H9 (cell line): ENCODE results near the gene SELENOS. TPM values are rescaled to one million over a fixed set of nuclear protein-coding genes. Genes with fewer than 3 reads are reported as not detected.

Experiments
- DNase-seq: peaks from one replicate; pipeline ENCODE4 v3.0.0-alpha.2; 2017
- H2AFZ ChIP-seq: one replicate; pipeline ENCODE4 v1.6.1; 2013; ENCODE audit warnings: mild to moderate bottlenecking, low read length, control low read depth, moderate library complexity
- H2AK5ac ChIP-seq: 2 replicates; pipeline ENCODE4 v1.6.1; 2013; ENCODE audit warnings: low read length, control low read depth, mixed read lengths; ENCODE audit not compliant: insufficient read length
- H2BK120ac ChIP-seq: one replicate; pipeline ENCODE4 v1.6.1; 2013; ENCODE audit warnings: low read depth, mild to moderate bottlenecking, low read length, control low read depth, inconsistent platforms; ENCODE audit not compliant: poor library complexity, severe bottlenecking
- H2BK12ac ChIP-seq: 2 replicates; pipeline ENCODE4 v1.6.1; 2013; ENCODE audit warnings: low read length, control low read depth, mixed read lengths, low read depth; ENCODE audit not compliant: insufficient read length
- H2BK15ac ChIP-seq: 2 replicates; pipeline ENCODE4 v1.6.1; 2013; ENCODE audit warnings: low read depth, low read length, control low read depth
- H2BK20ac ChIP-seq: one replicate; pipeline ENCODE4 v1.6.1; 2013; ENCODE audit warnings: low read depth, mild to moderate bottlenecking, low read length, control low read depth, inconsistent platforms; ENCODE audit not compliant: poor library complexity, severe bottlenecking
- H2BK5ac ChIP-seq: 2 replicates; pipeline ENCODE4 v1.6.1; 2013; ENCODE audit warnings: low read length, control low read depth, mixed read lengths; ENCODE audit not compliant: insufficient read length
- H3K14ac ChIP-seq: 2 replicates; pipeline ENCODE4 v1.6.1; 2013; ENCODE audit warnings: low read length, control low read depth; ENCODE audit not compliant: insufficient read depth
- H3K18ac ChIP-seq: 2 replicates; pipeline ENCODE4 v1.6.1; 2013; ENCODE audit warnings: low read depth, mild to moderate bottlenecking, mixed read lengths, low read length, control low read depth; ENCODE audit not compliant: insufficient read length
- H3K23ac ChIP-seq: 2 replicates; pipeline ENCODE4 v1.6.1; 2013; ENCODE audit warnings: low read length, control low read depth, mixed read lengths, low read depth; ENCODE audit not compliant: insufficient read length
- H3K23me2 ChIP-seq: 2 replicates; pipeline ENCODE4 v1.6.1; 2013; ENCODE audit warnings: low read depth, mild to moderate bottlenecking, mixed read lengths, low read length, control low read depth; ENCODE audit not compliant: insufficient read length, poor library complexity, severe bottlenecking
- H3K27ac ChIP-seq: 2 replicates; pipeline ENCODE4 v1.5.1; 2013; ENCODE audit warnings: low read length, control low read depth, mixed read lengths, low read depth; ENCODE audit not compliant: insufficient read length
- H3K27me3 ChIP-seq: 2 replicates; pipeline ENCODE4 v1.6.1; 2013; ENCODE audit warnings: low read length, control low read depth, inconsistent platforms; ENCODE audit not compliant: insufficient read depth
- H3K4ac ChIP-seq: 2 replicates; pipeline ENCODE4 v1.6.1; 2013; ENCODE audit warnings: low read depth, mild to moderate bottlenecking, control low read depth, inconsistent platforms, low read length, moderate library complexity
- H3K4me1 ChIP-seq: 2 replicates; pipeline ENCODE4 v1.6.1; 2013; ENCODE audit warnings: low read length, control low read depth, inconsistent platforms; ENCODE audit not compliant: insufficient read depth
- H3K4me2 ChIP-seq: 2 replicates; pipeline ENCODE4 v1.6.1; 2013; ENCODE audit warnings: low read length, control low read depth, mixed read lengths; ENCODE audit not compliant: insufficient read length, insufficient read depth
- H3K56ac ChIP-seq: 2 replicates; pipeline ENCODE4 v1.6.1; 2013; ENCODE audit warnings: low read depth, mild to moderate bottlenecking, mixed read lengths, low read length, control low read depth; ENCODE audit not compliant: insufficient read length
- H3K79me1 ChIP-seq: 2 replicates; pipeline ENCODE4 v1.6.1; 2013; ENCODE audit warnings: low read depth, mild to moderate bottlenecking, moderate library complexity, low read length, control low read depth, inconsistent platforms; ENCODE audit not compliant: insufficient read depth, poor library complexity, severe bottlenecking
- H3K79me2 ChIP-seq: 2 replicates; pipeline ENCODE4 v1.6.1; 2013; ENCODE audit warnings: low read length, control low read depth, inconsistent platforms; ENCODE audit not compliant: insufficient read depth
- H3K9ac ChIP-seq: 2 replicates; pipeline ENCODE4 v1.6.1; 2013; ENCODE audit warnings: low read length, control low read depth, mixed read lengths; ENCODE audit not compliant: insufficient read length; ENCODE audit errors: extremely low read depth
- H3K9me3 ChIP-seq: one replicate; pipeline ENCODE4 v1.6.1; 2013; ENCODE audit warnings: low read depth, low read length, inconsistent platforms; ENCODE audit not compliant: control insufficient read depth
- H3T11ph ChIP-seq: one replicate; pipeline ENCODE4 v1.6.1; 2013; ENCODE audit warnings: mild to moderate bottlenecking, low read length, control low read depth, inconsistent platforms
- H4K20me1 ChIP-seq: one replicate; pipeline ENCODE4 v1.6.1; 2013; ENCODE audit not compliant: control insufficient read depth, insufficient read length, insufficient read depth
- H4K5ac ChIP-seq: 2 replicates; pipeline ENCODE4 v1.6.1; 2013; ENCODE audit warnings: low read depth, mild to moderate bottlenecking, mixed read lengths, low read length, control low read depth; ENCODE audit not compliant: insufficient read length
- H4K8ac ChIP-seq: replicated peaks from 2 replicates; pipeline ENCODE4 v1.6.1; 2013; ENCODE audit warnings: low read length, control low read depth, mixed read lengths, low read depth; ENCODE audit not compliant: insufficient read length
- H4K91ac ChIP-seq: 2 replicates; pipeline ENCODE4 v1.6.1; 2013; ENCODE audit warnings: low read depth, mild to moderate bottlenecking, moderate library complexity, mixed read lengths, low read length, control low read depth; ENCODE audit not compliant: insufficient read length
- H3K27ac Mint-ChIP-seq, 3 experiments: 2 replicates in 2 of 3; 3 replicates in 1 of 3; pipeline ENCODE4 v1.8.0; 2020 to 2021; ENCODE audit warnings: mixed read lengths in 3 of 3, mild to moderate bottlenecking in 1 of 3, moderate library complexity in 1 of 3
- H3K27me3 Mint-ChIP-seq: 2 replicates; pipeline ENCODE4 v1.8.0; 2021; ENCODE audit warnings: low read depth, mild to moderate bottlenecking, moderate library complexity, mixed read lengths
- H3K36me3 Mint-ChIP-seq, 3 experiments: 2 replicates in 2 of 3; 3 replicates in 1 of 3; pipeline ENCODE4 v1.8.0; 2020 to 2021; ENCODE audit warnings: low read depth in 3 of 3, mixed read lengths in 3 of 3; ENCODE audit not compliant: insufficient read depth in 1 of 3
- H3K4me1 Mint-ChIP-seq, 2 experiments: 2 replicates each; pipeline ENCODE4 v1.8.0; 2020; ENCODE audit warnings: mixed read lengths in 2 of 2
- H3K4me3 Mint-ChIP-seq, 2 experiments: 2 replicates in 1 of 2; 3 replicates in 1 of 2; pipeline ENCODE4 v1.8.0; 2020 to 2021; ENCODE audit warnings: mild to moderate bottlenecking in 2 of 2, mixed read lengths in 2 of 2, moderate library complexity in 1 of 2
- H3K9me3 Mint-ChIP-seq, 2 experiments: 2 replicates in 1 of 2; 3 replicates in 1 of 2; pipeline ENCODE4 v1.8.0; 2020; ENCODE audit warnings: mild to moderate bottlenecking in 2 of 2, mixed read lengths in 2 of 2, moderate library complexity in 1 of 2
- WGBS: extraction: QIAGEN DNeasy Blood & Tissue Kit; methylation state at CpG from one replicate; pipeline ENCODE4 v1.1.7; 2013; ENCODE audit warnings: missing lambda C conversion rate, low lambda C conversion rate, mixed read lengths; ENCODE audit not compliant: insufficient read length; ENCODE audit errors: extremely low coverage; 5-methylcytosine and 5-hydroxymethylcytosine counted together
- total RNA-seq: library from RNA; stranded (reverse); gene quantifications from 2 replicates; pipeline ENCODE4 v1.2.1, GENCODE V29; 2021
- TF ChIP-seq, protein P1 (sequence below): fragments of 200-600 bp; sonication (generic); conservative IDR thresholded peaks from 3 replicates; pipeline ENCODE4 v1.8.0; 2021; ENCODE audit warnings: antibody characterized with exemption, mild to moderate bottlenecking

SELENOS gene
- total RNA-seq, 1 experiment from 2014 or later = 57.7 TPM

DNA sequence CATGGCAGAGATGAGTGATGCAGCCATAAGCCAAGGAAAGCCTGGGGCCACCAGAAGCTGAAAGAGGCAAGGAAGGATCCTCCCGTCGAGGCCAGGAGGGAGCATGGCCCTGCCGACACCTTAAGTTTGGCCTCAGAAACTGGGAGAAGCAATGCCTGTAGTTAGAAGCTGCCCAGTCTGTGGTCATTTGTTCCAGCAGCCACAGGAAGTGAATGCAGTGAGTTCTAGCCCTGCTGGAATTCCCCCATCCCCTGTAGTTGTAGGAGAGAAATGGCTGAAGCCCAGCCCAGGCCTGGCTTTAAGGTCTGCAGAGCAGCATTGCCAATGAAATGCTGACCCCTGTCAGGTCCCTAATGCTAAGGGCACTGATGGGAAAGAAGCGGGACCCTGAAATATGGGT, 13.3 kb downstream of the SELENOS start:
- H3K4ac ChIP-seq = no peak overlapping the region
- no peak overlapping the region for H3K23ac ChIP-seq
- no peaks in the 10 kb centered on the region for H3K79me1 ChIP-seq
- H3K9ac ChIP-seq = no peak overlapping the region
- Mint-ChIP-seq H3K4me1 (peaks cover 8 to 9% of the 10 kb centered on the region in 2 experiments), H3K4me3 (no peak overlapping the region), H3K27ac (no peak overlapping the region), H3K9me3 (no peaks in the 10 kb centered on the region), H3K36me3 (peaks cover 0 to 6% (median 2%) of the 10 kb centered on the region in 3 experiments; a peak in 6 of 7 replicates), H3K27me3 (peaks cover 3% of the 10 kb centered on the region)
- no peaks in the 10 kb centered on the region for H3K23me2 ChIP-seq
- H3K4me2 ChIP-seq = no peak overlapping the region
- H3T11ph ChIP-seq = no peak overlapping the region
- H2BK120ac ChIP-seq = no peak overlapping the region
- H2BK20ac ChIP-seq = no peak overlapping the region
- no peaks in the 10 kb centered on the region for H3K9me3 ChIP-seq
- no peak overlapping the region for H3K14ac ChIP-seq
- H2AFZ ChIP-seq = no peak overlapping the region
- H2BK12ac ChIP-seq = no peak overlapping the region
- H2BK15ac ChIP-seq = no peak overlapping the region
- H4K91ac ChIP-seq = no peak overlapping the region
- H4K20me1 ChIP-seq = no peaks in the 10 kb centered on the region
- H3K27ac ChIP-seq = no peak overlapping the region
- H2BK5ac ChIP-seq = no peak overlapping the region
- H3K27me3 ChIP-seq = no peaks in the 10 kb centered on the region
- H3K18ac ChIP-seq = no peak overlapping the region
- H4K5ac ChIP-seq = no peak overlapping the region
- no peak overlapping the region for H4K8ac ChIP-seq
- no peaks in the 10 kb centered on the region for H3K4me1 ChIP-seq
- H3K79me2 ChIP-seq = no peaks in the 10 kb centered on the region
- TF ChIP-seq, protein P1, sequence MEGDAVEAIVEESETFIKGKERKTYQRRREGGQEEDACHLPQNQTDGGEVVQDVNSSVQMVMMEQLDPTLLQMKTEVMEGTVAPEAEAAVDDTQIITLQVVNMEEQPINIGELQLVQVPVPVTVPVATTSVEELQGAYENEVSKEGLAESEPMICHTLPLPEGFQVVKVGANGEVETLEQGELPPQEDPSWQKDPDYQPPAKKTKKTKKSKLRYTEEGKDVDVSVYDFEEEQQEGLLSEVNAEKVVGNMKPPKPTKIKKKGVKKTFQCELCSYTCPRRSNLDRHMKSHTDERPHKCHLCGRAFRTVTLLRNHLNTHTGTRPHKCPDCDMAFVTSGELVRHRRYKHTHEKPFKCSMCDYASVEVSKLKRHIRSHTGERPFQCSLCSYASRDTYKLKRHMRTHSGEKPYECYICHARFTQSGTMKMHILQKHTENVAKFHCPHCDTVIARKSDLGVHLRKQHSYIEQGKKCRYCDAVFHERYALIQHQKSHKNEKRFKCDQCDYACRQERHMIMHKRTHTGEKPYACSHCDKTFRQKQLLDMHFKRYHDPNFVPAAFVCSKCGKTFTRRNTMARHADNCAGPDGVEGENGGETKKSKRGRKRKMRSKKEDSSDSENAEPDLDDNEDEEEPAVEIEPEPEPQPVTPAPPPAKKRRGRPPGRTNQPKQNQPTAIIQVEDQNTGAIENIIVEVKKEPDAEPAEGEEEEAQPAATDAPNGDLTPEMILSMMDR = no peak
- no peak overlapping the region for H3K56ac ChIP-seq
- no CpG with 5 or more reads among the region's 4 CpGs for WGBS
- no peak for DNase-seq
- H2AK5ac ChIP-seq = no peak overlapping the region
